ENCODE measurements around the gene GUCA1A.
"Not testable (repeated sequence)": the region's sequence is repeated elsewhere in the genome, so short reads cannot be mapped to it uniquely, and the experiment has no call there.

Gene GUCA1A

GRCh38 chr6:42210551-42210950 lies 37.4 kb downstream of the GUCA1A start:
- no peak for DNase-seq (ENCODE audit: low spot score)

- no peak for DNase-seq (ENCODE audit: low spot score)
These were observed 38.6 kb downstream of the GUCA1A start for GRCh38 chr6:42211726-42212125.

- no peak for DNase-seq (ENCODE audit: low spot score)
These were observed 39.3 kb downstream of the GUCA1A start for GRCh38 chr6:42212442-42212841.

GRCh38 chr6:42216495-42216894 lies 43.3 kb downstream of the GUCA1A start:
- not testable (repeated sequence) for DNase-seq (ENCODE audit: low spot score)

GRCh38 chr6:42217157-42217518 lies 44.0 kb downstream of the GUCA1A start:
- DNase-seq (ENCODE audit: low spot score), result no peak

- DNase-seq (ENCODE audit: low spot score), result peak; percentile 95
These were observed 44.6 kb downstream of the GUCA1A start, which contains the start of gene MRPS10 for GRCh38 chr6:42217519-42218367. TSS of gene MRPS10 (minus strand) at chr6:42217861. CDS start at chr6:42217849, 12 bp downstream.

- no peak for DNase-seq (ENCODE audit: low spot score)
These were observed 47.6 kb downstream of the GUCA1A start for GRCh38 chr6:42220807-42221206.

GRCh38 chr6:42221546-42221945 lies 48.4 kb downstream of the GUCA1A start:
- DNase-seq (ENCODE audit: low spot score), result no peak

- no peak for DNase-seq (ENCODE audit: low spot score)
These were observed 49.3 kb downstream of the GUCA1A start for GRCh38 chr6:42222448-42222847.

- DNase-seq (ENCODE audit: low spot score), result peak; percentile 42
These were observed 51.3 kb downstream of the GUCA1A start for GRCh38 chr6:42224222-42225028.

GRCh38 chr6:42225029-42225339 lies 51.8 kb downstream of the GUCA1A start:
- no peak for DNase-seq (ENCODE audit: low spot score)

GRCh38 chr6:42225419-42225818 lies 52.3 kb downstream of the GUCA1A start:
- DNase-seq (ENCODE audit: low spot score), result no peak

GRCh38 chr6:42226161-42226611 lies 53.0 kb downstream of the GUCA1A start:
- DNase-seq (ENCODE audit: low spot score), result peak; percentile 42

- peak; percentile 22 for DNase-seq (ENCODE audit: low spot score)
These were observed 53.5 kb downstream of the GUCA1A start for GRCh38 chr6:42226645-42227143.

GRCh38 chr6:42227173-42227850 lies 54.1 kb downstream of the GUCA1A start:
- no peak for DNase-seq (ENCODE audit: low spot score)

GRCh38 chr6:42228305-42228704 lies 55.1 kb downstream of the GUCA1A start:
- DNase-seq (ENCODE audit: low spot score), result no peak
